H1 (cell line): ENCODE data around the gene MPPED1. TPM values are rescaled to one million over a fixed set of nuclear protein-coding genes. Genes with fewer than 3 reads are reported as not detected.

Experiments used
- CTCF ChIA-PET: fragments of 300-600 bp; sonication (Branson Sonifier 250); formaldehyde crosslinking; loops from one replicate; lab custom pipeline; 2021; ENCODE audit not compliant: partially characterized antibody; lab: Charles Lee
- POLR2A ChIA-PET: fragments of 300-600 bp; sonication (Branson Sonifier 250); formaldehyde crosslinking; loops from one replicate; lab custom pipeline; 2021; ENCODE audit warnings: inconsistent platforms; ENCODE audit not compliant: partially characterized antibody; lab: Charles Lee
- DNase-seq, 2 experiments: peaks; one replicate each; pipeline versions ENCODE4 v3.0.0 to v3.0.0-alpha.2; 2010 to 2022; ENCODE audit warnings: low spot score in 2 of 2, low read depth in 1 of 2, mixed read lengths in 1 of 2
- FAIRE-seq: peaks from 2 replicates; lab custom pipeline; 2011; peaks lifted over from hg19 to GRCh38; lab: Jason Lieb, UNC
- H2AFZ ChIP-seq: 2 replicates; pipeline ENCODE4 v1.8.1; 2012; ENCODE audit warnings: low read length, inconsistent platforms
- H2AK5ac ChIP-seq: 2 replicates; pipeline ENCODE4 v1.6.1; 2013; ENCODE audit warnings: low read depth, low read length
- H2BK120ac ChIP-seq: replicated peaks from 2 replicates; pipeline ENCODE3; 2013; ENCODE audit warnings: low read depth, low read length, inconsistent platforms
- H2BK12ac ChIP-seq: 2 replicates; pipeline ENCODE4 v1.6.1; 2013; ENCODE audit warnings: low read depth, low read length
- H2BK15ac ChIP-seq: 2 replicates; pipeline ENCODE4 v1.6.1; 2013; ENCODE audit warnings: low read length
- H2BK20ac ChIP-seq: 2 replicates; pipeline ENCODE4 v1.6.1; 2013; ENCODE audit warnings: low read length
- H2BK5ac ChIP-seq: 2 replicates; pipeline ENCODE4 v1.6.1; 2013; ENCODE audit warnings: low read depth, low read length
- H3K14ac ChIP-seq: 2 replicates; pipeline ENCODE4 v1.6.1; 2013; ENCODE audit warnings: inconsistent platforms; ENCODE audit not compliant: insufficient read length
- H3K18ac ChIP-seq: 2 replicates; pipeline ENCODE4 v1.6.1; 2013; ENCODE audit warnings: low read length; ENCODE audit errors: extremely low read depth
- H3K23ac ChIP-seq: 2 replicates; pipeline ENCODE4 v1.6.1; 2013; ENCODE audit warnings: inconsistent platforms; ENCODE audit not compliant: insufficient read length
- H3K23me2 ChIP-seq: 2 replicates; pipeline ENCODE4 v1.6.1; 2013; ENCODE audit warnings: low read depth, low read length
- H3K27ac ChIP-seq: 2 replicates; pipeline ENCODE4 v1.6.1; 2011; ENCODE audit warnings: low read depth, low read length, inconsistent platforms
- H3K27me3 ChIP-seq, 4 experiments: replicated peaks in 1 of 4; 1 replicate in 1 of 4; 2 replicates in 3 of 4; pipeline versions ENCODE4 v1.6.1 to v1.8.1; 2011 to 2013; ENCODE audit warnings: low read length in 3 of 4, mild to moderate bottlenecking in 3 of 4, inconsistent platforms in 2 of 4, mixed read lengths in 2 of 4, moderate library complexity in 1 of 4; ENCODE audit not compliant: control insufficient read depth in 3 of 4, insufficient read depth in 3 of 4; ENCODE audit errors: extremely low read depth in 1 of 4
- H3K36me3 ChIP-seq, 4 experiments: 2 replicates each; pipeline versions ENCODE4 v1.6.1 to v1.8.1; 2011 to 2013; ENCODE audit warnings: mild to moderate bottlenecking in 4 of 4, low read length in 3 of 4, moderate library complexity in 2 of 4, control low read depth in 1 of 4, inconsistent platforms in 1 of 4; ENCODE audit not compliant: insufficient read depth in 4 of 4, control insufficient read depth in 2 of 4
- H3K4ac ChIP-seq: replicated peaks from 2 replicates; pipeline ENCODE3; 2013; ENCODE audit warnings: low read length, low read depth, mixed read lengths, inconsistent platforms; ENCODE audit not compliant: insufficient read length
- H3K4me1 ChIP-seq, 4 experiments: replicated peaks in 1 of 4; 1 replicate in 1 of 4; 2 replicates in 3 of 4; pipeline versions ENCODE4 v1.6.1 to v1.8.1; 2011 to 2013; ENCODE audit warnings: low read length in 3 of 4, inconsistent platforms in 2 of 4, mixed read lengths in 1 of 4; ENCODE audit not compliant: insufficient read depth in 4 of 4, control insufficient read depth in 3 of 4
- H3K4me2 ChIP-seq, 2 experiments: 2 replicates each; pipeline versions ENCODE4 v1.6.1 to v1.8.1; 2011 to 2013; ENCODE audit warnings: low read depth in 2 of 2, low read length in 2 of 2, control low read depth in 1 of 2, inconsistent platforms in 1 of 2, mild to moderate bottlenecking in 1 of 2; ENCODE audit not compliant: insufficient read depth in 1 of 2
- H3K4me3 ChIP-seq, 4 experiments: fragments of 200-600, 300-600 bp in 1 of 4; sonication (generic), shearing (Covaris generic), sonication (Bioruptor Twin) in 1 of 4; 2 replicates each; pipeline versions ENCODE4 v1.5.1 to v1.8.1; 2011 to 2016; ENCODE audit warnings: low read length in 4 of 4, low read depth in 3 of 4, control low read depth in 2 of 4, inconsistent platforms in 2 of 4, mild to moderate bottlenecking in 2 of 4, mixed read lengths in 1 of 4, moderate library complexity in 1 of 4; ENCODE audit not compliant: insufficient read depth in 2 of 4; ENCODE audit errors: extremely low read depth in 1 of 4
- H3K56ac ChIP-seq: replicated peaks from 2 replicates; pipeline ENCODE3; 2013; ENCODE audit warnings: low read depth, mild to moderate bottlenecking, mixed read lengths, low read length, inconsistent platforms; ENCODE audit not compliant: insufficient read length
- H3K79me1 ChIP-seq: 2 replicates; pipeline ENCODE4 v1.6.1; 2013; ENCODE audit warnings: low read depth, low read length, control low read depth
- H3K79me2 ChIP-seq, 2 experiments: 2 replicates each; pipeline versions ENCODE4 v1.6.1 to v1.8.1; 2012 to 2013; ENCODE audit warnings: low read length in 2 of 2, mild to moderate bottlenecking in 2 of 2, inconsistent platforms in 1 of 2; ENCODE audit not compliant: insufficient read depth in 2 of 2, control insufficient read depth in 1 of 2
- H3K9ac ChIP-seq, 4 experiments: replicated peaks in 1 of 4; 1 replicate in 1 of 4; 2 replicates in 3 of 4; pipeline versions ENCODE4 v1.6.1 to v1.8.1; 2011 to 2013; ENCODE audit warnings: low read depth in 3 of 4, low read length in 3 of 4, control low read depth in 2 of 4, mild to moderate bottlenecking in 2 of 4, moderate library complexity in 2 of 4, inconsistent platforms in 1 of 4; ENCODE audit errors: extremely low read depth in 1 of 4
- H3K9me3 ChIP-seq, 2 experiments: 2 replicates each; pipeline versions ENCODE4 v1.6.1 to v1.8.1; 2012 to 2013; ENCODE audit warnings: mild to moderate bottlenecking in 2 of 2, moderate library complexity in 2 of 2, control low read depth in 1 of 2, inconsistent platforms in 1 of 2, low read depth in 1 of 2, low read length in 1 of 2, mixed read lengths in 1 of 2; ENCODE audit not compliant: insufficient read depth in 2 of 2
- H4K20me1 ChIP-seq, 2 experiments: replicated peaks in 1 of 2; 2 replicates each; pipeline versions ENCODE3 to v1.8.1; 2011 to 2013; ENCODE audit warnings: inconsistent platforms in 2 of 2, low read length in 2 of 2, mild to moderate bottlenecking in 1 of 2; ENCODE audit not compliant: insufficient read depth in 2 of 2, control insufficient read depth in 1 of 2
- H4K5ac ChIP-seq: 2 replicates; pipeline ENCODE4 v1.6.1; 2013; ENCODE audit warnings: low read length, low read depth, mixed read lengths, inconsistent platforms; ENCODE audit not compliant: insufficient read length
- H4K8ac ChIP-seq: 2 replicates; pipeline ENCODE4 v1.8.0; 2013; ENCODE audit warnings: mild to moderate bottlenecking, moderate library complexity, low read length, inconsistent platforms; ENCODE audit not compliant: insufficient read depth; ENCODE audit errors: extremely low read depth
- H4K91ac ChIP-seq: replicated peaks from 2 replicates; pipeline ENCODE3; 2013; ENCODE audit warnings: low read length, mixed read lengths, inconsistent platforms; ENCODE audit not compliant: insufficient read length
- BRCA1 ChIP-seq: IDR thresholded peaks from 2 replicates; pipeline ENCODE4 v1.6.1; 2012; ENCODE audit warnings: low read depth, low read length, improper control_type of control experiment
- CBX5 ChIP-seq: fragments of 300-800, 300-1000 bp; sonication (generic); IDR thresholded peaks from 2 replicates; pipeline ENCODE4 v1.7.1; 2016; ENCODE audit warnings: antibody characterized with exemption, low read length, low read depth
- GTF2F1 ChIP-seq: IDR thresholded peaks from 2 replicates; pipeline ENCODE4 v1.6.1; 2012; ENCODE audit warnings: low read depth, low read length, improper control_type of control experiment, borderline replicate concordance
- KDM4A ChIP-seq: IDR thresholded peaks from one replicate; pipeline ENCODE4 v1.7.1; 2012; ENCODE audit warnings: low read depth, mild to moderate bottlenecking, moderate library complexity, low read length, inconsistent platforms; ENCODE audit not compliant: severe bottlenecking
- RAD21 ChIP-seq, 2 experiments: IDR thresholded peaks in 1 of 2; conservative IDR thresholded peaks in 1 of 2; 2 replicates each; pipeline ENCODE4 v1.6.1; 2011; ENCODE audit warnings: low read depth in 2 of 2, low read length in 2 of 2, improper control_type of control experiment in 1 of 2, inconsistent platforms in 1 of 2, mild to moderate bottlenecking in 1 of 2, moderate library complexity in 1 of 2
- RXRA ChIP-seq: IDR thresholded peaks from 2 replicates; pipeline ENCODE4 v1.6.1; 2011; ENCODE audit warnings: low read depth, mild to moderate bottlenecking, low read length, moderate library complexity; ENCODE audit not compliant: insufficient read depth
- SP4 ChIP-seq: IDR thresholded peaks from 2 replicates; pipeline ENCODE4 v1.6.1; 2012; ENCODE audit warnings: low read length, inconsistent platforms
- WGBS, 2 experiments: shearing (Covaris generic) in 1 of 2; methylation state at CpG; one replicate each; pipeline versions ENCODE4 v1.1.6 to v1.1.7; 2013 to 2015; ENCODE audit warnings: low lambda C conversion rate in 2 of 2, mixed read lengths in 2 of 2, inconsistent platforms in 1 of 2, low coverage in 1 of 2, missing lambda C conversion rate in 1 of 2; ENCODE audit not compliant: insufficient replicate concordance in 2 of 2, insufficient coverage in 1 of 2, insufficient read length in 1 of 2; ENCODE audit errors: extremely low coverage in 1 of 2, missing lambda C conversion rate in 1 of 2; 5-methylcytosine and 5-hydroxymethylcytosine counted together
- polyA plus RNA-seq, 7 experiments: library from polyadenylated mRNA; depleted of rRNA in 3 of 7; stranded (reverse) in 5 of 7; unstranded in 2 of 7; fragments of >200 nt in 5 of 7; fragments of 200-250 nt in 2 of 7; gene quantifications; 1 replicate in 5 of 7; 2 replicates in 1 of 7; 4 replicates in 1 of 7; pipeline versions ENCODE4 v1.2.1 to v1.2.3, GENCODE V29; 2011 to 2013; ENCODE audit warnings: missing spikeins in 2 of 7, mixed read lengths in 2 of 7
- total RNA-seq: library from RNA; stranded (reverse); fragmentation: NEBNext Ultra II Directional; extraction: Animal tissue kit (Norgen Biotek cat#: 25700); gene quantifications from 2 replicates; pipeline ENCODE4 v1.2.1, GENCODE V29; 2021

The MPPED1 gene
- total and polyA plus RNA-seq, 2 of the 8 experiments (the other 6 are each of a cell fraction or from before 2014, with no cell fraction given) = 0.29 to 0.37 TPM

- H3K4ac ChIP-seq = no peak overlapping the region
- TF ChIP-seq GTF2F1 (no peak), BRCA1 (no peak), KDM4A (no peak), RAD21 (IDR thresholded peaks at IDR 0.05 in 1 of 2, conservative IDR thresholded peaks at IDR 0.05 in 1 of 2; ENCODE audit: low read depth in 2 of 2, low read length in 2 of 2) (no peak), SP4 (no peak), CBX5 (no peak), RXRA (no peak)
- no peaks in the 10 kb centered on the region for H3K36me3 ChIP-seq
- no peak overlapping the region for H4K91ac ChIP-seq
- peaks cover 5 to 11% of the 10 kb centered on the region in 2 experiments; a peak in 3 of 4 replicates for H3K9me3 ChIP-seq
- no peak overlapping the region; the same call in 1 of the 2 replicates for H4K8ac ChIP-seq
- H3K14ac ChIP-seq = no peak overlapping the region
- no peak overlapping the region for H3K18ac ChIP-seq
- H3K23me2 ChIP-seq = no peaks in the 10 kb centered on the region
- no peaks in the 10 kb centered on the region for H3K79me2 ChIP-seq
- no peak overlapping the region for H2BK12ac ChIP-seq
- H3K4me1 ChIP-seq = no peaks in the 10 kb centered on the region; a peak in 1 of 7 replicates
- H3K56ac ChIP-seq = no peak overlapping the region
- no peaks in the 10 kb centered on the region for H3K27me3 ChIP-seq
- DNase-seq (no peak), FAIRE-seq (no peak)
- H3K79me1 ChIP-seq = no peaks in the 10 kb centered on the region
- no peak overlapping the region for H2BK120ac ChIP-seq
- H3K4me3 ChIP-seq = no peak overlapping the region
- no peak overlapping the region for H3K23ac ChIP-seq
- H4K20me1 ChIP-seq = no peaks in the 10 kb centered on the region
- ChIA-PET POLR2A (no interaction called here), CTCF (interaction anchor here (0.8 to 3.1 kb wide), 5 partner anchors 10 to 149 kb away, joined by 3 to 14 read pairs (median 3); no protein-coding TSS in a partner anchor)
- no peak overlapping the region for H2AFZ ChIP-seq
- no peak overlapping the region for H2AK5ac ChIP-seq
- WGBS, 2 experiments = 87% methylated on average over 10 of the region's 10 CpGs; no CpG with 5 or more reads in 1 of the 2 experiments
- no peak overlapping the region for H2BK20ac ChIP-seq
- no peak overlapping the region for H3K9ac ChIP-seq
- H2BK5ac ChIP-seq = no peak overlapping the region
- no peak overlapping the region for H3K27ac ChIP-seq
- no peak overlapping the region for H3K4me2 ChIP-seq
- no peak overlapping the region for H4K5ac ChIP-seq
- no peak overlapping the region for H2BK15ac ChIP-seq
Measured at GRCh38 chr22:43533656-43534428, 122.0 kb downstream of the MPPED1 start.
